Islet of Langerhans (tissue), 1 donor: ENCODE results near the gene PLA2G4D.

Experiments
- FAIRE-seq: peaks from one replicate; lab custom pipeline; 2011; peaks lifted over from hg19 to GRCh38; lab: Jason Lieb, UNC

PLA2G4D gene

GRCh38 chr15:42018306-42019224 lies 75.8 kb downstream of the PLA2G4D start:
- FAIRE-seq, result no peak
